NCI-H510A treated with DMSO at 0.1 percent for 48 hours (cell line): ENCODE data around the gene CNIH3.
A peak's percentile ranks its signal among the peaks of the same experiment; 100 is the strongest.
"Not testable (repeated sequence)": the region's sequence is repeated elsewhere in the genome, so short reads cannot be mapped to it uniquely, and the experiment has no call there.

Experiments used
- DNase-seq: peaks from one replicate; lab custom pipeline; 2025; lab: John Stamatoyannopoulos, UW

The CNIH3 gene

DNA sequence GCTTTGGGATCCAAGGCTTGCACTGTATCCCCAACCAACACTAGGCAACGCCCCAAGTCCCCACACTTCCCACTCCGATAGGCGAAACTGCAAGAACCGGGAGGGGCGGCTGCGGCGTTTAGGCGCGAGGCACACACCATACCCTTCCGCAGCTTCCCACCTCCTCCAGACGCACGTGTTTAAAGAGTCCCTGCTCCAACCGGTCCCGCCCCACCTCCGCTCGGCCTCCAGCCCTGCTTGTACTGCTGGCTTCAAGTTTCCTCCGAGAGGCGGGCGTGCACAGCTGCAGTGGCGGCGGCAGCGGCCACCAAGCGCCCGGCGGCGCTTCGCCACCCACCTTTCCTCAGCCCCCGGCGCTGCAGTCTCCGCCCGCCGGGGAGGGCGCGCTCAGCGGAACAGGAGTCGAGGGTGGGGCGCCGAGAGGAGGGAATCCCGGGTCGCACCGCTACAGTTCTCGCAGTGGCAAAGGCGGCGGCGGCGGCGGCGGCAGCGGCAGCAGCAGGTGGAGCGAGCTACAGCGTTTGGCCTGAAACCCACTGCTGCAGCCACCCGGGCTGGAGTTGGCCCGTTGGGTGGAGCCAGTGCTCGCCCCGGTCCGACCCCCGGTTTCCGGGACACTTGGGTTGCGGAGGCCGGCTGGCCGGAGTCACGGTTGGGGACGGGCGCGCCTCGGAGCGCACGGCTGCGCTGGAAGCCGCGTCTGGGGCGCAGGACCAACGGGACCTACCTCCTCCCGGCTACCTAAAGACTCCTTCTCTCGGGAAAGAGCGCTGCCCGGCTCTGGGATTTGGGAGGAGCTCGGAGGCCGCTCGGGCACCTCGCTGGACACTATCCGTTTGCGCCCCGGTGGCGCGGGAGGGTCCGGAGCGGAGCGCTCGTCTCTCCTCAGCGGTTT, at the start of gene CNIH3:
TSS of gene CNIH3 (plus strand) at position 457 of the 895 bp plus-strand sequence. CDS start 858 bp downstream, outside the sequence.
- DNase-seq, result peak; percentile 92

DNA sequence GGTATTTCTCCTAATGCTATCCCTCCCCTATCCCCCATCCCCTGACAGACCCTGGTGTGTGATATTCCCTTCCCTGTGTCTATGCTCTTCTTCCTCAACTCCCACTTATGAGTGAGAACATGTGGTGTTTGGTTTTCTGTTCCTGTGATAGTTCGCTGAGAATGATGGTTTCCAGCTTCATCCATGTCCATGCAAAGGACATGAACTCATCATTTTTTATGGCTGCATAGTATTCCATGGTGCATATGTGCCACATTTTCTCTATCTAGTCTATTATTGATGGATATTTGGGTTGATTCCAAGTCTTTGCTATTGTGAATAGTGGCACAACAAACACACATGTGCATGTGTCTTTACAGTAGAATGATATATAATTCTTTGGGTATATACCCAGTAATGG, 49.6 kb upstream of the CNIH3 start:
- DNase-seq, result not testable (repeated sequence)

DNA sequence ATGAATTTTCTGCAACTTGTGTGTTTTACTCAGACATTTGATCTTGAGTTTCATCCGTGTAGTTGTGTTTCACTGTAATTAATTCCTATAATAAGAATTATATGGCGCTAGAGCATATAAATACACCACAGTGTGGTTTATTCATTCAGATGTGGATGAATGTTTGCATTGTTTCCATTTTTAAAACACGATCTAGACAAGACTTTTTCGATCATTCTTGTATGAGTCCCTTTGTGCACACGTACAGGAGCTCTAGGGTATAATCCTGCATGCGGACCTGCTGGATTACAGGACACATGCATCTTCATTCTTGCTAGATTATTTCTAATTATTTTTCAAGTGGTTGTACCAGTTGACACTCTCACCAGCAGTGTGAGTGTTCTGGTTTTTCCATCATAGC, 46.8 kb upstream of the CNIH3 start:
- DNase-seq, result no peak

GRCh38 chr1:224571975-224572374, 44.1 kb upstream of the CNIH3 start:
- DNase-seq, result not testable (repeated sequence)

DNA sequence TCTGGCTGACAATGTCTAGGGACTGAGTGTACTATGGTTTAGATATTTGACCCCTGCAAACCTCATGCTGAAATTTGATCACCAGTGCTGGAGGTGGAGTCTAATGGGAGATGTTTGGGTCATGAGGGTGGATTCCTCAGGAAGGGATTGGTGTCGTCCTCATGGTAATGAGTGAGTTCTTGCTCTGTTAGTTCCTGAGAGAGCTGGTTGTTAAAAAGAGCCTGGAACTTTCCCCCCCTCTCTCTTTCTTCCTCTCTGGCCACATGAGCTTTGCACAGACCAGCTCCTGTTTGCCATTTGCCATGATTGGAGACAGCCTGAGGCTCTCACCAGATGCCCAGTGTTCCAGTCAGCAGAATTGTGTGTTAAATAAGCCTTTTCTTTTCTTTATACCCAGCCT, 36.6 kb upstream of the CNIH3 start:
- peak; percentile 45 for DNase-seq

DNA sequence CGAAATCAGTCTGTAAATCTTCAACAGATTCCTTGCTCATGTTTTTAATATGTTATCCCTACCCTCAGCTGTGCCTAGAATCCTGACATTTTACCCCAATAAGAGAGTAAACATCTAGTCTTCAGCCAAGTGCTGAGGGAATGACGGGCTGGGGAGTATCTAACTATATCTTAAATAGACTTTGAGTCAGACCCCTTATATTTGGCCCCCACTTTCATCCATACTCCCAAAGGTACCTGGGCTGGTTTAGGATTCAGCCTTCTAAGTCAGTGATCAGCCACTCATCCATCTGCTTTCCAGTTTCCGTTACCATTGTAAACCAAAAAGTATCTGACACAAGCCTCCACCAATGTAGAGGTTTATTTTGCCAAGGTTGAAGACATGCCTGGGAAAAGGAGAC, 36.1 kb upstream of the CNIH3 start:
- no peak for DNase-seq

- no peak for DNase-seq
Observed at GRCh38 chr1:224582041-224582440, 34.1 kb upstream of the CNIH3 start.

GRCh38 chr1:224583774-224584173, 32.3 kb upstream of the CNIH3 start:
- no peak for DNase-seq

- no peak for DNase-seq
Observed at GRCh38 chr1:224585051-224585450, 31.1 kb upstream of the CNIH3 start.

DNA sequence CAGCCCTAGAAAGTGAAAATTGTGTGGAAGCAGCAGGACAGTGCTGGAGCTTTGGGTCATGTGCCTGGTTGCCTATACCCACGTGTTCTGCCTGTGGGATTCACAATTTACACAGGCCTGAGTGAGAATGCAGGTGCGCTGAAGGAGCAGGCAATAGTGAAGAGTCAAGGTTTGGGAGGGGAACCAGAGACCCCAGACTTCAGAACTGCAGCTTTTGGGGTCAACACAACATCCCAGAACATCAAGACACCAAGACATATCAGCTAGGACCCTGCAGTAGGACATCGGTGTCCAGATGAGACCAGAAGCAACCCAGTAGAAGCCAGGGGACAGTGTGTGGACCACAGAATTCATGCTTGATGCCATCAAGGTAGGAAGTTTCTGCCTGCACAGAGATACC, 29.1 kb upstream of the CNIH3 start:
- DNase-seq, result no peak

- DNase-seq, result no peak
Observed at GRCh38 chr1:224588515-224588914, 27.6 kb upstream of the CNIH3 start.

DNA sequence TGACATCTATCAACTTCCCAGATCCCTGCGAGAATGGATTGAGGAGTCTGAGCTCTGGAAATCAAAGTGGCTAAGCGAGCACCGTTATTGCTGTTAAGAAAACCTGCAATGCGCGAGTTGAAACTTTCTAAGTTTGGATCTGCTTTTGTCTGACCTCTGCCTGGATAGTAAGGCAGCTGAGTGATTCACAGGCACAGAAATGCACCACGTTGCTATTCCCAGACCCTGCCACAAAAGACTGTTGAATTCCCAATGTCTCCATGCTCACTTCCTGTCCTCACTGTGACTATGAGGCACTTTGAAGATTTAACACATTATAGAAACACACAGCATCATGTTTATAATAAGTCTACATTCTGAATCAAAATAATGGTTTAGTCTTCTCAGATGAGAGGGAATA, 27.1 kb upstream of the CNIH3 start:
- DNase-seq, result no peak

- no peak for DNase-seq
Observed at GRCh38 chr1:224591326-224591725, 24.8 kb upstream of the CNIH3 start.

DNA sequence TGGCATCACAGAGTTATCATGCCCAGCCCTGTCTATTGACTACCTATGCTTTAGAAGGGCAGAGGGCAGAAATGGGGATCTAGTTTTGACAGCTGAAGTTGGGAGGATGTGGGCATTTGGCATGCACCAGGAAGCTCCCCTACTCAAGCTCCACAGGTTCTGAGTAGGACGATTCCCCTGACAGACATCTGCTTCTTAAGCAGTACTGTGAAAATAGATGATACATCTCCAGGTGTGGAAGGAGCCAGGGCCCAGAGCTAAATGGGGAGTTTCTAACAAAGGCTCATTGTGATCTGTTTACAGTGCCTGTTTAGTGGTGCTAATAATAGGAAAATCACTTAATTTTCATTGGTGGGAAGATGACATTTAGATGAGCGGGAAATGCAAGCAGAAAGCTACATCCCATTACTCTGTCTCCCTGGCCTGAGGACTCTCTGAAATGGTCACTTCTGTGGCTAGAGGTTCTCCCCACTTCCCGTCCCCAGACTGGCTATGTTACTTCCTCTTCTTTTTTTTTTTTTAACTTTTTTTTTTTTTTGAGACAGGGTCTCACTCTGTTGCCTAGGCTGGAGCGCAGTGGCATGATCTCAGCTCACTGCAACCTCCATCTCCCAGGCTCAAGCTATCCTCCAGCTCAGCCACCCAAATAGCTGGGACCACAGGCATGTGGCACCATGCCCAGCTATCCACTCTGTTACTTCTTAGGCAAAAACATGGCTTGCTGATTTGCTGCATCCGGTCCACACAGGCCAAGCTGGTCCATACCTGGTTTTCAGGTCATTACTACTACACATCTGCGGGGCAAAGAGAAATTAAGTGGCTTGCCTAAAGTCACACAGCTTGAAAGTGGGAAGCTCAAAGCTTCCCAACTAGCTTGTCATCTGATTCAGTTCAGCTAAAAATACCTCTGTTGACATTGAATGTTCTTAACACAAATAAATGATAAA, 23.2 kb upstream of the CNIH3 start:
- DNase-seq, result no peak

DNA sequence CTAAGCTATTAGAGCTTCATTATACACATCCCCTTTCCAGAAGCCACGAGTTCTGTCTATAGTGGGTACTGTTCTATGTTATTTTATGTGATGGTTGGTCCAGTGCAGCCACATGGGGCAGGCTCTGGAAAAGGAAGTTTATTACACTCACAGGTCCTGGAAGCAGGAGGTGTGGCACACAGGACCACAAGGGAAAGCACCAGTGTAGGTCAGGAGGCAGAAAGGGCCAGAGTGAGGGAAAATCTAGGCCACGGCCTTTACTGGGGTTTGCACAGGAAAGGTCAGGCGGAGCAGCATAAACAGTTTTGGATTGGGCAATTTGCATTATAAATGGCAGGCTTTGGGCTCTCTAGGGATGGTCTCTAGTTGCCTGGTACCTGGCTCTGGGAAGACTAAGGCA, 21.8 kb upstream of the CNIH3 start:
- DNase-seq, result no peak

DNA sequence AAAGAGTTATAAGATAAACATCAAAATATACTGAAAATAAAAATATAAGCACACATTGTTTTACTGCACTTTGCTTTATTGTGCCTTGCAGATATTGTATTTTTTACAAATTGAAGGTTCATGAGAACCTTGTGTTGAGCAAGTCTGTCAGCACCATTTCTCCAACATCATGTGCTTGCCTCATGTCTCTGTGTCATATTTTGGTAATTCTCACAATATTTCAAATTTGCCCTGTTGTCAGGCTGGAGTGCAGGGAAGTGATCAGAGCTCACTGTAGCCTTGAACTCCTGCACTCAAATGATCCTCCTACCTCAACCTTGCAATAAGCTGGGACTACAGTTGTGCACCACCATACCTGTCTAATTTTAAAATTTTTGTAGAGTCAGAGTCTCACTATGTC, 21.3 kb upstream of the CNIH3 start:
- DNase-seq, result no peak

DNA sequence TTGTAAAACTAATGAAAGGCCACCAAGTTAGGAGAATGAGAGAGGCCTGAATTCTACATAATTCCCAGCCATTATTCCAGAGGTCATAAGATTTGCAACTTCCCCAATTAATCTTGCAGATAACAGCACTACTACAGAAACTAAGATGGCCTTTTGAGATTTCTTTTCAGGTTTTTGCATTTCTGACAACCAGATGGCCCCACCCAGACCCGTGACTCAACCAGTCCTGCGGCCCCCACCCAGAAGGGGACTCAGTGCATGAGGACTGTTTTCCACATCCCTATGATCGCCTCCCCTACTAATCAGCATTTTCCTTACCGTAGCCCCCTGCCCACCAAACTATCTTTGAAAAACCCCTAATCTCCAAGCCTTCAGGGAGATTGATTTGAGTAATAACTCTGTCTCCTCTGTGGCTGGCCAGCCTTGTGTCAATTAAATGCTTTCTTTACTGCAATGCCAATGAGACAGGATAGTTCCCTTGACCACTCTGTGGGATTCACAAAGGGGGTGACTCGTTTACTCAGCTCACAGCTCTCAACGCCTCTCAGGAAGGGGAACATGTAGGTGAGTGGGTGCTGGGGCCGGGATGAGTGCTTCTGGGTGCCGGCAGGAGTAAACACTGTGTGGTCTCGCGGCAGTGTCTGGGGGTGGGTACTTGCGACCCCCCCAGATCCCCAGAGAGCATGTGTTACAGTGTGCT, 10.5 kb upstream of the CNIH3 start:
- DNase-seq, result no peak

- DNase-seq, result no peak
Observed at GRCh38 chr1:224607188-224608148, 8.6 kb upstream of the CNIH3 start.

DNA sequence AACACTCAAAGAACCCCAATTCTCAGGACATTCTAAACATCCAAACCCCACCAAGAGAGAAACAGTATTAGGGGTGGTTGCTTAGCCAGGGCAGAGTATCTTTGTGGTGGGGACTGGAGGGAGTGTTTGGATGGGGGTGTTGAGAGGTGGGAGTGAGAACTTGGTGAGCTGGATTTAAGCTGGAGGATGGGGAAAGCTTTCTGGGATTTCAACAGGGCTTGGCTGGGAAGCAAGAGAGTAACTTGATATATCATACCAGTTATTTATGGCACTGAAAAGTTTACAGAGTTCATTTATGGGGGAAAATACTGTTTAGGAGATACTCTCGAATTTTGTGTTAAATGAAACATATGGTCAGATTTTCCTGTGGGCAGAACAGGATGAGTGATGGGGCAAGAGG, 6.8 kb upstream of the CNIH3 start:
- DNase-seq, result no peak

DNA sequence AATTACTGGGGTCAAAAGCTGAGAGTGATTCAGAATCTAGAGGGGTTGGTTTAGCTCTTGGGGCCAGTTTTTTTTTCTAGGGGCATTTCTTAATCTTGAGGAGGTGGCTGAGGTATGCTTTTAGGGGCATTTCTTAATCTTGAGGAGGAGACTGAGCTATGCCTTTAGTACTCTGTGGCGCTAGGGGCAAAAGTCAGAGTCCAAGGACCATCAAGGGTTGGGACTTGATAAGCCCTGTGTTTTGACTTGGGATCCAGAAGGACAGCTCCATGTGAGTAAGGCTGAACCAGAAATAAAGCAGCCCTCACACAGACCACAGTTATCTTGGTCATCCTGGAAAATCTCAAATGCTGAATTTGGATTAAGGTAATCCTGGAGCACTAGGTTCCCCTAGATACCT, 3.9 kb upstream of the CNIH3 start:
- no peak for DNase-seq

GRCh38 chr1:224613486-224613885, 2.6 kb upstream of the CNIH3 start:
- no peak for DNase-seq
